Esophagus muscularis mucosa (tissue), 4 donors: Measurements from ENCODE around the gene CGB8. TPM values are rescaled to one million over a fixed set of nuclear protein-coding genes. Genes with fewer than 3 reads are reported as not detected.
"Not testable (repeated sequence)": the region's sequence is repeated elsewhere in the genome, so short reads cannot be mapped to it uniquely, and the experiment has no call there.

Source experiments
- DNase-seq: peaks from one replicate; pipeline ENCODE4 v3.0.0-alpha.2; 2017; ENCODE audit errors: extremely low spot score
- H3K27ac ChIP-seq, 4 donors: fragments of 200-600 bp; sonication (generic); replicated peaks in 1 of 4; 1 replicate in 3 of 4; 2 replicates in 1 of 4; pipeline ENCODE4 v1.5.1; 2016 to 2019; ENCODE audit warnings: mild to moderate bottlenecking in 1 of 4
- H3K27me3 ChIP-seq, 4 donors: fragments of 200-600 bp; sonication (generic); one replicate each; pipeline versions ENCODE4 v1.5.1 to v1.6.0; 2016 to 2019
- H3K36me3 ChIP-seq, 4 donors: fragments of 200-600 bp; sonication (generic); one replicate each; pipeline ENCODE4 v1.5.1; 2016 to 2019
- H3K4me1 ChIP-seq, 4 donors: fragments of 200-600 bp; sonication (generic); one replicate each; pipeline ENCODE4 v1.5.1; 2016 to 2019
- H3K4me3 ChIP-seq, 4 donors: fragments of 200-600 bp; sonication (generic); 1 replicate in 2 of 4; 2 replicates in 2 of 4; pipeline ENCODE4 v1.5.1; 2016 to 2019; ENCODE audit warnings: mild to moderate bottlenecking in 4 of 4, moderate library complexity in 1 of 4
- H3K9me3 ChIP-seq, 4 donors: fragments of 200-600 bp; sonication (generic); 1 replicate in 3 of 4; 2 replicates in 1 of 4; pipeline ENCODE4 v1.5.1; 2016 to 2019
- CTCF ChIP-seq, 3 experiments: fragments of 200-600 bp in 2 of 3; fragments of 450-650 bp in 1 of 3; sonication (generic) in 2 of 3; IDR thresholded peaks; one replicate each; pipeline ENCODE4 v1.5.1; 2017 to 2019; ENCODE audit warnings: antibody characterized with exemption in 3 of 3, mild to moderate bottlenecking in 2 of 3, moderate library complexity in 1 of 3
- EP300 ChIP-seq: sonication (generic); formaldehyde crosslinking; IDR thresholded peaks from one replicate; pipeline ENCODE4 v1.6.1; 2017; ENCODE audit warnings: antibody characterized with exemption
- POLR2A ChIP-seq: fragments of 450-650 bp; IDR thresholded peaks from one replicate; pipeline ENCODE4 v1.6.1; 2017; ENCODE audit warnings: antibody characterized with exemption, moderate library complexity, mild to moderate bottlenecking, low read depth
- POLR2AphosphoS5 ChIP-seq, 2 donors: sonication (generic); formaldehyde crosslinking; IDR thresholded peaks; one replicate each; pipeline ENCODE4 v1.6.1; 2017; ENCODE audit warnings: antibody characterized with exemption in 2 of 2
- WGBS: methylation state at CpG from one replicate; pipeline ENCODE4 v1.1.5; 2018; 5-methylcytosine and 5-hydroxymethylcytosine counted together
- intact Hi-C: fragments of 100-400 bp; cut with DNase I; formaldehyde crosslinking; loops from one replicate; pipeline ENCODE4 v1.15.1; 2023
- total RNA-seq, 4 donors: library from RNA; depleted of rRNA; stranded (reverse); fragments of >200 nt; gene quantifications; one replicate each; pipeline versions ENCODE4 v1.1.0 to v1.2.1, GENCODE V29; 2016

CGB8 gene
- total RNA-seq, 4 donors from 2014 or later: not detected

- peaks cover 0 to 36% (median 9%) of the 10 kb centered on the region in 4 donors for H3K27me3 ChIP-seq
- H3K36me3 ChIP-seq: no peaks in the 10 kb centered on the region
- H3K4me1 ChIP-seq: peaks cover 16 to 27% (median 25%) of the 10 kb centered on the region in 4 donors
- no peaks in the 10 kb centered on the region for H3K9me3 ChIP-seq
- no peak for DNase-seq
- H3K27ac ChIP-seq: no peak overlapping the region
- H3K4me3 ChIP-seq: peak overlapping the region; percentile 53 to 63 (median 60)
- intact Hi-C loops: no loop called here
- TF ChIP-seq POLR2AphosphoS5 (IDR thresholded peaks at IDR 0.05) (peak in 1 of 2 donors; percentile 27), EP300 (no peak), CTCF (IDR thresholded peaks at IDR 0.05) (peak; percentile 36 to 41 (median 39))
- WGBS: 3% methylated on average over 5 of the region's 63 CpGs
Observed at GRCh38 chr19:49056101-49056901, 7.4 kb upstream of the CGB8 start.

GRCh38 chr19:49050376-49051033, 1.6 kb upstream of the CGB8 start:
- DNase-seq, H3K4me1 ChIP-seq, H3K9me3 ChIP-seq, H3K27me3 ChIP-seq, H3K36me3 ChIP-seq, H3K4me3 ChIP-seq, H3K27ac ChIP-seq, intact Hi-C loops: not testable (repeated sequence)
- WGBS: 85% methylated on average over 7 of the region's 24 CpGs

GRCh38 chr19:49049834-49050233, 923 bp upstream of the CGB8 start:
- H3K27ac ChIP-seq, H3K27me3 ChIP-seq, H3K4me1 ChIP-seq, H3K36me3 ChIP-seq, DNase-seq, H3K9me3 ChIP-seq, H3K4me3 ChIP-seq, intact Hi-C loops: not testable (repeated sequence)
- WGBS: 62% methylated on average over 3 of the region's 4 CpGs

- intact Hi-C loops, DNase-seq: not testable (repeated sequence)
- 79% methylated on average over 12 of the region's 15 CpGs for WGBS
Observed at GRCh38 chr19:49043548-49043947, 5.4 kb downstream of the CGB8 start, which contains the start of gene CGB5. CGB5 (plus strand) TSS chr19:49043848; CDS start chr19:49044210, 362 bp downstream.

GRCh38 chr19:49042666-49043065, 6.2 kb downstream of the CGB8 start:
- WGBS: 67% methylated on average over 1 of the region's 4 CpGs
- H3K4me3 ChIP-seq, intact Hi-C loops, H3K36me3 ChIP-seq, H3K27me3 ChIP-seq, H3K4me1 ChIP-seq, H3K9me3 ChIP-seq, H3K27ac ChIP-seq, DNase-seq: not testable (repeated sequence)

More at GRCh38 chr19:49043548-49043947, 5.4 kb downstream of the CGB8 start, which contains the start of gene CGB5:
- not testable (repeated sequence) for H3K27me3 ChIP-seq, H3K4me3 ChIP-seq, H3K27ac ChIP-seq, H3K4me1 ChIP-seq, H3K36me3 ChIP-seq, H3K9me3 ChIP-seq

GRCh38 chr19:49042177-49042576, 6.7 kb downstream of the CGB8 start:
- H3K4me3 ChIP-seq: no peak overlapping the region
- H3K9me3 ChIP-seq: no peaks in the 10 kb centered on the region
- H3K36me3 ChIP-seq: no peaks in the 10 kb centered on the region
- H3K4me1 ChIP-seq: no peaks in the 10 kb centered on the region
- no peaks in the 10 kb centered on the region for H3K27me3 ChIP-seq
- intact Hi-C loops: no loop called here
- DNase-seq: no peak
- TF ChIP-seq POLR2A (no peak), POLR2AphosphoS5 (IDR thresholded peaks at IDR 0.05) (no peak), CTCF (IDR thresholded peaks at IDR 0.05) (no peak), EP300 (no peak)
- WGBS: 80% methylated on average over 15 of the region's 17 CpGs
- no peak overlapping the region for H3K27ac ChIP-seq

- H3K4me3 ChIP-seq, DNase-seq, H3K27ac ChIP-seq, H3K9me3 ChIP-seq, H3K36me3 ChIP-seq, H3K27me3 ChIP-seq, H3K4me1 ChIP-seq, intact Hi-C loops: not testable (repeated sequence)
- 81% methylated on average over 9 of the region's 9 CpGs for WGBS
Observed at GRCh38 chr19:49039736-49040135, 9.2 kb downstream of the CGB8 start.

- H3K27ac ChIP-seq, intact Hi-C loops, H3K9me3 ChIP-seq, H3K27me3 ChIP-seq, H3K4me3 ChIP-seq, H3K36me3 ChIP-seq, H3K4me1 ChIP-seq, DNase-seq: not testable (repeated sequence)
- 85% methylated on average over 14 of the region's 26 CpGs for WGBS
Observed at GRCh38 chr19:49038557-49039276, 10.2 kb downstream of the CGB8 start.

GRCh38 chr19:49038111-49038510, 10.8 kb downstream of the CGB8 start:
- H3K4me3 ChIP-seq, DNase-seq, H3K27me3 ChIP-seq, H3K36me3 ChIP-seq, H3K27ac ChIP-seq, H3K4me1 ChIP-seq, intact Hi-C loops, H3K9me3 ChIP-seq: not testable (repeated sequence)
- 97% methylated on average over 6 of the region's 8 CpGs for WGBS
